NCI-H446 (cell line): ENCODE results near the gene DDA1.

Experiments
- DNase-seq, 2 experiments: peaks; one replicate each; lab custom pipeline; 2025; lab: John Stamatoyannopoulos, UW

DDA1 gene

DNA sequence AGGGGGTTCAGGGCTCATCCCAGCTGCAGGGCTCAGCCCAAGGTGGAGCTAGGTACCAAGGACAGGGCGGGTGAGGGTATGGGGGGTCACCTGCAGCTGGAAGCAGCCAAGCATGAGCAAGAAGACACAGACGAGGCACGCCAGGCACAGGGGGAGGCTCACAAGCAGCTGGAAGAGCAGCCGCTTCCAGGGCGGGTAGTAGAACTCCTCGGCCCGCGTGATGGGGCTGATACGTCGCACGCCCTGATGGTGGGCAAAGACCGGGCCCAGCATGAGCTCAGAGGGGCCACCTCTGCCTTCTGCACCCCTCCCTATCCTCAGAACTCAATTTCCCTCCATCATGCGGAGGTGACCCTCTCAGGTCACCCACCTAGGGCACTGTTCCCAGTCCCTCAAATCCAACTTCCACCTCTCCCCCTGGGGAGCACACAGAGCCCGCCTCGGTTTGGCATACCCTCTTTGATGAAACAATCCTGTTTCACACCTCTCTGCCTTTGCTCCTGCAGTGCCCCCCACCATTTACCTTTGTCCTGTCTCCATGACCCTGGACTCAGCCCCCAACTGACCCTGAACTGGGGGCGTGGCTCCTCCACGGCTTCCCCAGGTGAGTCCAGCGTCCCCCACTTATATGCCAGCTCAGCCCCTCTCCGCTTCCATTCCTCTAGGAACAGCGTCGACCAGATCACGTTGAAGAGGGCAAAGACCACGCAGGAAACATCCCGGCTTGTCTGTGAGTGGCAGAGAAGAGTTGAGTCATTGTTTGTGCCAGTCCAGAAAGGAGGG is 21.1 kb downstream of the DDA1 start:
- no peak for DNase-seq

DNA sequence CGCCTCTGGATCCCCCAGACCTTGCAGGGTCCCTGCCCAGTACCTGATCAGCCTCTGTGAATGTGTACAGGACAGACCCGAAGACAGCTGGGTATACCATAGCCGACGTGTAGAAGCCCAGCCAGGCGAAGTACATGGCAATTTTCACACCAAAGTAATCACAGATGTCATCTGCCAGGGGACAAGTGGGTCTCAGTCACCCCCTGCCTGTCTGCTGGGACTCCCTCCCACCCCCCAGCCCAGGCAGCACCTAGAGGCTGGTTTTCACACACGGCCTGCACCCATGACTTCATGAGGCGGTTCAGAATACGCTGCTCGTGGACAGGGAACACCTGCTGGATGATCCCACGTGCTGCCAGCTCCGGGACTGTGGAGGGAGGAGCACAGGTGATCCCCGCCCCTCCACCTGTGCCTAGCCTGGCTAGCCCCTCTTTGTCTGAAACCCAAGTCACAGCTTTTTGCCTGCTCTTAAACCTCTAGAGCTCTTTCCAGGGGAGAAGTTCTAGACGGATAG is 21.7 kb downstream of the DDA1 start:
- DNase-seq: no peak

DNA sequence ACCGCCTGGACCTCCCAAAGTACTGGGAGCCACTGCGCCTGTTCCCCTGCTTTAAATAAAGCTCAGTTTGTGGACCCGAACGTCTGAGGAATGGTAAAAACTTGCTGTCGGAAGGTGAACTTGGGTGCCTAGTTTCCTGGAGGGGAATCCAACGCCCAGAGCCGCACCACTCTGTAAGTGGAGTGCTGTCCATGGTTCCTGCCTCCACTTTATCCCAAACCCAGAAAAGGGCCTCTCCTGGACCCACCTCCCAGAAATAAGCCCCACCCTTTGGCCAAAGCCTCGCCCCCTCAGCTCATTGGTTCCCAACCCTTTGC is 23.0 kb downstream of the DDA1 start:
- no peak for DNase-seq

- peak; percentile 32 to 63 for DNase-seq
These were observed 23.6 kb downstream of the DDA1 start for GRCh38 chr19:17332677-17333581.

GRCh38 chr19:17333611-17334413 is 24.4 kb downstream of the DDA1 start:
- no peak for DNase-seq

DNA sequence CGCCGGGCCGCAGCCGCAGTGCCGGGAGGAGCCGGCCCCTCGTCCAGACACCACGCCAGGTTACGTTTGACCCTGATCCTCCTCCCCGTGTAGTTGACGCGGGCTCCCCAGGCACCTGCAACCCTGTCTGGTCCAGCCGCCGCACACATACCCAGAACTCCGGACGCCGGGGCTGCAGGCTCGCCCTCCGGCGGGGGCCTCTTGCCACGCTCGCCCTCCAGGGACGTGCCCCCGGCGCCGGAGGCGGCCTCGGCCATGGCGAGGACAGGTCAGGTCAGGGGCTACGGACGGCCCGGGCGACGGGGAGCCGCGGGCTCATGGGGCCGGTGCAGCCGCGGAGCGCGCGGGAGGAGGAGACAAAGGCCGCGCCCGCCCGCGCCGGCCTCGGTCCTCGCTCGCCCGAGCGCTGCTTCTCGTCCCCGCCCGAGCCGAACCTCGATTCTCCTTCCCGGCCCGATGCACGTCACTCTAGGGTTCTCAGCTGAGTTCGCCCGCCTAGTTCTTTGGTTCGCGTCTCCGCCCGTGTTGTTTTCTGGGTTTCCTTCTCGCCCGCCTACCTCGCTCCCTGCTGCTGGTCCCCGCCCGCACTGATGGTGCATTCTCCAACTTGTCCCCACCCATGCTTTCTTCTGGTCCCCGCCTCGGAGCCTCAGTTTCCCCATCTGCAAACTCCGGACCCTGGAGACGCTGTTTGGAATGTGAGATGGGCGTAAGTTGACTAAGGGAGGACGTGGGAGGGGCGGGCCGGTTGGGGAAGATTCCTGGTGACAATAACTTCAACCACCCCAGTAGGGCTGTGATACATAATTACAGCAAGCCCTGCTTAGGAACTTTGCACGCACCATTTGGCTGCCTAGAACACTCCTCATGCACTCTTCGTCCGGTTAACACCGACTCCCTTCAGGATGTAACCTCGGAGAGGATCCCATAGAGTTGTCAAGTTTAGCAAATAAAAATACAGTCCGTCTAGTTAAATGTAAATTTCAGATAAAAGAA is 25.3 kb downstream of the DDA1 start, which contains the start of gene ANO8:
Gene ANO8, minus strand, starts transcription at position 442 of the 996 bp plus-strand sequence. Its CDS starts 185 bp downstream, at position 257.
- peak; percentile 98 for DNase-seq

DNA sequence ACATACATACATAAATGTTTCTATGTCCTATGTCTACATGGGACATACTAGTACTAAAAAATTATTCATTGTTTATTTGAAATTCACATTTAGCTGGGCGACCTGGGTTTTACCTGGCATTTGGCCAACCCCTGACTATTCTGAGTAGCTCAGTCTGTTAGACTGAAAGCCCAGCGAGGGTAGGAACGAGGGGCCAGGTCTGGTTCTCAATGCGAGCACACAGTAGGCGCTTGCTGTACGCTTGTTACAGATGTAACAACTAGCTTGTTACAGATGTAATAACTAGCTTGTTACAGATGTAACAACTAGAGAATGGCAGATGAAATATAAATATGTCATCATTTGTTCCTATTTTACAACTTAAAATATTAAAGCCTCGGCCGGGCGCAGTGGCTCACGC is 26.2 kb downstream of the DDA1 start:
- DNase-seq: no peak

DNA sequence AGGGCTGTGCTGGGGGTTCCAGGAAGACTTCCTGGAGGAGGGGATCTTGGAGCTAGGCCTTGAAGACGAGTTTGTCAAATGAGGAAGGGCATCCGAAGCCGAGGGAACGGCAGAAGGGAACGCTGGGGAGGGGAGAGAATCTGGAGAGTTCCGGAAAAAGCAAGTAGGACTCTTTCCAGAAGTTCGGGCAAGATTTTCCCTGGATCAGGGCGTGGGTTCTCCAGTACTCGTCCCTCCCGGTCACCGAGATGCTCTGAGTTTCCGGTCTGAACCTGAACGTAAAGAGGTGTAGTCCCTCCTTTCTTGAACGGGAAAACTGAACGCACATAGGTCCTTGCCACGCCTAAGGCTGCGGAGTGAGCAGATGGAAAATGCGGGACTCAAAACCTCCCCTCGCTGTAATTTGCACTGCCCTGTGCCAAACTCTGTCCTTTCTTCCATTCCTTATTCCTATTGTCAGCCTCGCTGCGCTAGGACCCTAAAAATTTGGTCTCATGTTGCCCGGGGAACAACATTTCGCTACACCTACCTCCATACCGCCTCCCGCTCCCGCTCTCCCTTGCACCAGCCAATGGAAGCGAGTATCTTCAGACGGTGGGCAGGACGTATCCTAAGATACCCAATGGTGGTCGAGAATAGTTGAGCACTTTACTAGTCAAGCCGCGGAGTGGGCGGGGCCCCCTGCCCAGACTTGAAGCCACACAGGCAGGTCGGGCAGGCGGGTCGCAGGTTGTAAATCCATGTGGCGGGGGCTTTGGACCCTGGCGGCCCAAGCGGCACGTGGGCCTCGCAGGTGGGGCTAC is 27.7 kb downstream of the DDA1 start, which contains the start of gene GTPBP3:
Gene GTPBP3, plus strand, starts transcription at position 682 of the 803 bp plus-strand sequence. Its CDS starts 59 bp downstream, at position 741.
- DNase-seq: peak; percentile 98 to 99

DNA sequence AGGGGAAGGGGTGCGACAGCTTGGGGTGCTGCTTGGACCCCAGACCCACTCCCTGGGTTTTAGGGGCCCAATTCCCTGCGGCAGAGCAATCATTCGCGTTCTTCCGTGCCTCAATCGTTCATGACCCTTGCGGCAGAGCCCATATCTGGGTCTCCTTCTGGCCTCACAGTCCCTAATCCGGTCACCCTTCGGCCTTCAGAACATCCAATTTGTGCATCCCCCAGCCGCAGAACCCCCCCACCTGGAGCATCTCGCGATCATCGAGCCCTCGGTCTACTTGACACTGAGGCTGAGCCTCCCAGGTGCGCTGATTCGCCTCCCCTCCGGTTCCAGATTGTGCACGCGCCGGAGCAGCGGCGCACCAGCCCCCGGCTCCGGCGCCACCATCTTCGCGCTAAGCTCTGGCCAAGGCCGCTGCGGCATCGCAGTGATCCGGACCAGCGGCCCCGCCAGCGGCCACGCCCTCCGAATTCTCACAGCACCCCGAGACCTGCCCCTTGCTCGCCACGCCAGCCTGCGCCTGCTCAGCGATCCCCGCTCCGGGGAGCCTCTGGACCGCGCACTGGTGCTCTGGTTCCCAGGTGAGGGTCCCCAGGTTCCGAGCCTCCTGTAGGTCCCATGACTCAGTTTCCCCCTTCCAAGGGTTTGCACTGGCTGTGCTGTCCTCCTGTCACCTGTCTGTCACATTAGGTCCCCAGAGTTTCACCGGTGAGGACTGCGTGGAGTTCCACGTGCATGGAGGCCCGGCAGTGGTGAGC is 28.5 kb downstream of the DDA1 start:
- DNase-seq: peak in 1 of 2 experiments; percentile 37

GRCh38 chr19:17338433-17339078 is 29.2 kb downstream of the DDA1 start:
- no peak for DNase-seq

GRCh38 chr19:17339088-17339741 is 29.9 kb downstream of the DDA1 start:
- no peak for DNase-seq

DNA sequence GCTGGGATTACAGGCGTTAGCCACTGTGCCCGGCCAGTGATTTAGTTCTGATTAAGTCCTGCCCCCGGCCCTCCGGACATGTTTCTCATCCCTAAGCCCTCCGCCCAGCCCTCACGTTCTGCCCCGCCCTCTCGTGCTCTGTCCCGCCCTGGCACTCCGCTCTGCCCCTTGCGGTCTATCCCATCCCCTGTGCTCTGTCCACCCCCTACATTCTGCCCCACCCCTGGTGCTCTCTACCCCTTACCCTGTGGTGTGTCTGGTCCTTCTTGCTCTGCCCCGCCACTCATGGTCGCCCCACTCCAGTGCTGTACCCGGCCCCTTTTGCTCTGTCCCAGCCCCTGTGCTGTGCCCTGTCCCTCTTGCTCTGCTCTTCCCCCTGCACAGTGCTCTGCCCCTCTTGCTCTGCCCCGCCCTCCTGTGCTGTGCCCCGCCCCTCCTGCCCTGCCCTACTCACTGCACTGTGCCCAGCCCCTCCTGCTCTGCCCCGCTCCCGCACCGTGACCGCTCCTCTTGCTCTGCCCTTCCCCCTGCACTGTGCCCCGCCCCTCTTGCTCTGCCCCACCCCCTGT is 31.0 kb downstream of the DDA1 start:
- DNase-seq: no peak

DNA sequence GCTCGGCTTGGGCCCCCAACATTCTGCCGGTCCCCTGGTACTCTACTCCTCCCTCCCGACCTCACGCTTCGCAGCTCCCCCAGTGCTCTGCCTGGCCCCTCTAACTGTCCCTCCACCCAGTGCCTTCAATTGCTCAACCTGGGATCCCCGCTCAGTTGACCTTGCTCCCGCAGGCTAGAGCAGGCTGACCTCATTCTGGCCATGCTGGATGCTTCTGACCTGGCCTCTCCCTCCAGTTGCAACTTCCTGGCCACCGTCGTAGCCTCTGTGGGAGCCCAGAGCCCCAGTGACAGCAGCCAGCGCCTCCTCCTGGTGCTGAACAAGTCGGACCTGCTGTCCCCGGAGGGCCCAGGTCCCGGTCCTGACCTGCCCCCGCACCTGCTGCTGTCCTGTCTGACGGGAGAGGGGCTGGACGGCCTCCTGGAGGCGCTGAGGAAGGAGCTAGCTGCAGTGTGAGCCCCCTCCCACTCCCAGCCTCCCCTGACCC is 31.6 kb downstream of the DDA1 start:
- no peak for DNase-seq

DNA sequence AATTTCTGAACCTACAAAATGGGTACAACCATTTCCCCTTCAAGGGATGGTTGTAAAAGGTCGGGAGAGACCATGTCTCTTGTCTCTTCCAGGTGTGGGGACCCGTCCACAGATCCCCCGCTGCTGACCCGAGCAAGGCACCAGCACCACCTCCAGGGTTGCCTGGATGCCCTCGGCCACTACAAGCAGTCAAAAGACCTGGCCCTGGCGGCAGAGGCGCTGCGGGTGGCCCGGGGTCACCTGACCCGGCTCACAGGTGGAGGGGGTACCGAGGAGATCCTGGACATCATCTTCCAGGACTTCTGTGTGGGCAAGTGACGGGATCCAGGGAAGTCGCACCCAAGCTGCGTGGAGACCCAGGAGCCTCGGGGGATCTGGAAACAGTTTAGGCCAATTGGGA is 32.0 kb downstream of the DDA1 start:
- DNase-seq: no peak

DNA sequence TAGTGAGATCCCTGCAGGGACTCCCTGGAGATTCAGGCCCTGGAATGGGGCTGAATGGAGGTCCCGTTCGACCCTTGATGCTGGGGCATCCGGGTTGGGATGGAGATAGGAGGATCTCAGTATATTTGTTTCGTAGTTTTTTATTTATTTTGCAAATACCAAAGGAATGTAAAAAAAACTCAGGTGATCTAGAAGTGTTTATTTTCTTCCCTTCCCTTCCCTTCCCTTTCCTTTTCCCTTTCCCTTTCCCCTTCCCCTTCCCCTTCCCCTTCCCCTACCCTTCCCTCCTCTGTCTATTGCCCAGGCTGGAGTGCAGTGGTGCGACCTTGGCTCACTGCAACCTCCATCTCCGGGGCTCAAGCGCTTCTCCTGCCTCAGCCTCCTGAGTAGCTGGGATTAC is 32.5 kb downstream of the DDA1 start:
- DNase-seq: no peak

- DNase-seq: peak; percentile 11 to 75
These were observed 36.8 kb downstream of the DDA1 start for GRCh38 chr19:17346109-17346671.

- DNase-seq: no peak
These were observed 38.0 kb downstream of the DDA1 start for GRCh38 chr19:17347361-17347760.
